GM10248 (cell line): Measurements from ENCODE around the gene BCL3.
A peak's percentile ranks its signal among the peaks of the same experiment; 100 is the strongest.

ENCODE experiments used
- CTCF ChIA-PET: fragments of 300-600 bp; sonication (Branson Sonifier 250); formaldehyde crosslinking; extraction: SDS; loops from one replicate; lab custom pipeline; 2021; ENCODE audit warnings: antibody characterized with exemption; lab: Yijun Ruan, JAX
- POLR2A ChIA-PET: fragments of 350-650 bp; sonication (Branson Sonifier 250); formaldehyde crosslinking; extraction: SDS; loops from one replicate; lab custom pipeline; 2020; ENCODE audit warnings: antibody characterized with exemption; lab: Yijun Ruan, JAX
- DNase-seq: peaks from one replicate; pipeline ENCODE4 v3.0.0; 2012; ENCODE audit errors: extremely low spot score
- TF ChIP-seq, protein P1 (sequence below): IDR thresholded peaks from 2 replicates; pipeline ENCODE4 v1.5.1; 2012; ENCODE audit warnings: mild to moderate bottlenecking, low read depth; ENCODE audit errors: extremely low read depth, missing control alignments, control extremely low read depth

BCL3 gene

GRCh38 chr19:44807652-44808462 is 59.3 kb downstream of the BCL3 start:
- peak; percentile 55 for DNase-seq
- TF ChIP-seq, protein P1, sequence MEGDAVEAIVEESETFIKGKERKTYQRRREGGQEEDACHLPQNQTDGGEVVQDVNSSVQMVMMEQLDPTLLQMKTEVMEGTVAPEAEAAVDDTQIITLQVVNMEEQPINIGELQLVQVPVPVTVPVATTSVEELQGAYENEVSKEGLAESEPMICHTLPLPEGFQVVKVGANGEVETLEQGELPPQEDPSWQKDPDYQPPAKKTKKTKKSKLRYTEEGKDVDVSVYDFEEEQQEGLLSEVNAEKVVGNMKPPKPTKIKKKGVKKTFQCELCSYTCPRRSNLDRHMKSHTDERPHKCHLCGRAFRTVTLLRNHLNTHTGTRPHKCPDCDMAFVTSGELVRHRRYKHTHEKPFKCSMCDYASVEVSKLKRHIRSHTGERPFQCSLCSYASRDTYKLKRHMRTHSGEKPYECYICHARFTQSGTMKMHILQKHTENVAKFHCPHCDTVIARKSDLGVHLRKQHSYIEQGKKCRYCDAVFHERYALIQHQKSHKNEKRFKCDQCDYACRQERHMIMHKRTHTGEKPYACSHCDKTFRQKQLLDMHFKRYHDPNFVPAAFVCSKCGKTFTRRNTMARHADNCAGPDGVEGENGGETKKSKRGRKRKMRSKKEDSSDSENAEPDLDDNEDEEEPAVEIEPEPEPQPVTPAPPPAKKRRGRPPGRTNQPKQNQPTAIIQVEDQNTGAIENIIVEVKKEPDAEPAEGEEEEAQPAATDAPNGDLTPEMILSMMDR, result peak; percentile 47
- CTCF ChIA-PET, result interaction anchor here (1.0 to 2.2 kb wide), 8 partner anchors 9 to 153 kb away, joined by 3 to 10 read pairs (median 3); no protein-coding TSS in a partner anchor
- POLR2A ChIA-PET, result no interaction called here

GRCh38 chr19:44808463-44809371 is 60.2 kb downstream of the BCL3 start, which contains the start of gene BCAM:
Gene BCAM, plus strand, starts transcription at chr19:44809103. Its CDS starts 22 bp downstream, at chr19:44809125.
- peak; percentile 57 for DNase-seq
- TF ChIP-seq, protein P1, result no peak
- CTCF ChIA-PET, result interaction anchor here (1.0 to 2.2 kb wide), 8 partner anchors 9 to 154 kb away, joined by 3 to 10 read pairs (median 4); no protein-coding TSS in a partner anchor
- POLR2A ChIA-PET, result no interaction called here
